Testis (tissue), 3 donors: ENCODE results near the gene SPTLC2. TPM values are rescaled to one million over a fixed set of nuclear protein-coding genes. Genes with fewer than 3 reads are reported as not detected.

Experiments used
- DNase-seq: peaks from one replicate; pipeline ENCODE4 v3.0.0-alpha.2; 2019
- H3K27ac ChIP-seq, 2 donors: fragments of 200-600 bp; sonication (generic); one replicate each; pipeline ENCODE4 v1.5.1; 2019
- H3K27me3 ChIP-seq: fragments of 200-600 bp; sonication (generic); one replicate; pipeline ENCODE4 v1.5.1; 2019
- H3K36me3 ChIP-seq: fragments of 200-600 bp; sonication (generic); one replicate; pipeline ENCODE4 v1.5.1; 2017; ENCODE audit warnings: low read depth; ENCODE audit errors: missing control alignments
- H3K4me1 ChIP-seq: fragments of 200-600 bp; sonication (generic); one replicate; pipeline ENCODE4 v1.5.1; 2019
- H3K4me3 ChIP-seq, 2 donors: fragments of 200-600 bp; sonication (generic); one replicate each; pipeline ENCODE4 v1.5.1; 2017 to 2019
- H3K9me3 ChIP-seq: fragments of 200-600 bp; sonication (generic); one replicate; pipeline ENCODE4 v1.5.1; 2017
- CTCF ChIP-seq, 3 experiments: fragments of 450-650 bp in 2 of 3; fragments of 200-600 bp in 1 of 3; sonication (generic) in 1 of 3; IDR thresholded peaks; one replicate each; pipeline ENCODE4 v1.5.1; 2016 to 2019; ENCODE audit warnings: antibody characterized with exemption in 3 of 3, mild to moderate bottlenecking in 2 of 3, moderate library complexity in 1 of 3
- POLR2A ChIP-seq: fragments of 450-650 bp; IDR thresholded peaks from one replicate; pipeline ENCODE4 v1.6.1; 2017; ENCODE audit warnings: antibody characterized with exemption, mild to moderate bottlenecking, moderate library complexity
- WGBS, 2 donors: methylation state at CpG; one replicate each; pipeline ENCODE4 v1.1.5; 2018; 5-methylcytosine and 5-hydroxymethylcytosine counted together
- intact Hi-C: fragments of 100-400 bp; cut with DNase I; formaldehyde crosslinking; loops from one replicate; pipeline ENCODE4 v1.15.1; 2023; ENCODE audit warnings: low total_unique reads
- polyA plus RNA-seq: library from polyadenylated mRNA; stranded (reverse); fragments of 350-450 nt; fragmentation: Illumina TruSeq; extraction: RNeasy Lipid Tissue Mini Kit (QIAGEN cat#74804); gene quantifications from one replicate; pipeline ENCODE4 v1.2.3, GENCODE V29; 2014; ENCODE audit warnings: low read depth, low replicate concordance; ENCODE audit not compliant: insufficient read depth
- total RNA-seq, 2 donors: library from RNA; depleted of rRNA; stranded (reverse); fragments of >200 nt; gene quantifications; one replicate each; pipeline ENCODE4 v1.2.3, GENCODE V29; 2016

SPTLC2 gene
- total and polyA plus RNA-seq, 3 donors from 2014 or later: 11.1 to 24.5 (median 21.5) TPM

GRCh38 chr14:77648520-77649200 is 32.2 kb upstream of the SPTLC2 start:
- 38 to 48% methylated on average over 2 of the region's 2 CpGs for WGBS, 2 donors
- intact Hi-C loops: no loop called here
- TF ChIP-seq CTCF (IDR thresholded peaks at IDR 0.05) (no peak), POLR2A (no peak)

GRCh38 chr14:77647853-77648252 is 31.4 kb upstream of the SPTLC2 start:
- TF ChIP-seq POLR2A: no peak
- TF ChIP-seq CTCF (IDR thresholded peaks at IDR 0.05): no peak
- intact Hi-C loops: no loop called here
- WGBS, 2 donors: 66 to 78% methylated on average over 2 of the region's 2 CpGs
- H3K4me1 ChIP-seq: no peaks in the 10 kb centered on the region
- H3K4me3 ChIP-seq: no peak overlapping the region
- H3K36me3 ChIP-seq: no peaks in the 10 kb centered on the region
- H3K27me3 ChIP-seq: no peaks in the 10 kb centered on the region
- no peaks in the 10 kb centered on the region for H3K9me3 ChIP-seq
- H3K27ac ChIP-seq: no peak overlapping the region
- no peak for DNase-seq

More at GRCh38 chr14:77648520-77649200, 32.2 kb upstream of the SPTLC2 start:
- no peaks in the 10 kb centered on the region for H3K4me1 ChIP-seq
- H3K27me3 ChIP-seq: no peaks in the 10 kb centered on the region
- H3K36me3 ChIP-seq: no peaks in the 10 kb centered on the region
- H3K4me3 ChIP-seq: no peak overlapping the region
- no peaks in the 10 kb centered on the region for H3K9me3 ChIP-seq
- no peak for DNase-seq
- no peak overlapping the region for H3K27ac ChIP-seq

GRCh38 chr14:77646907-77647306 is 30.5 kb upstream of the SPTLC2 start:
- H3K36me3 ChIP-seq: no peaks in the 10 kb centered on the region
- intact Hi-C loops: no loop called here
- 89 to 93% methylated on average over 4 of the region's 4 CpGs for WGBS, 2 donors
- no peak for DNase-seq
- H3K9me3 ChIP-seq: no peaks in the 10 kb centered on the region
- peaks cover 3% of the 10 kb centered on the region for H3K4me1 ChIP-seq
- H3K27me3 ChIP-seq: no peaks in the 10 kb centered on the region
- TF ChIP-seq POLR2A: no peak
- no peak for TF ChIP-seq CTCF (IDR thresholded peaks at IDR 0.05)
- no peak overlapping the region for H3K27ac ChIP-seq
- H3K4me3 ChIP-seq: no peak overlapping the region

DNA sequence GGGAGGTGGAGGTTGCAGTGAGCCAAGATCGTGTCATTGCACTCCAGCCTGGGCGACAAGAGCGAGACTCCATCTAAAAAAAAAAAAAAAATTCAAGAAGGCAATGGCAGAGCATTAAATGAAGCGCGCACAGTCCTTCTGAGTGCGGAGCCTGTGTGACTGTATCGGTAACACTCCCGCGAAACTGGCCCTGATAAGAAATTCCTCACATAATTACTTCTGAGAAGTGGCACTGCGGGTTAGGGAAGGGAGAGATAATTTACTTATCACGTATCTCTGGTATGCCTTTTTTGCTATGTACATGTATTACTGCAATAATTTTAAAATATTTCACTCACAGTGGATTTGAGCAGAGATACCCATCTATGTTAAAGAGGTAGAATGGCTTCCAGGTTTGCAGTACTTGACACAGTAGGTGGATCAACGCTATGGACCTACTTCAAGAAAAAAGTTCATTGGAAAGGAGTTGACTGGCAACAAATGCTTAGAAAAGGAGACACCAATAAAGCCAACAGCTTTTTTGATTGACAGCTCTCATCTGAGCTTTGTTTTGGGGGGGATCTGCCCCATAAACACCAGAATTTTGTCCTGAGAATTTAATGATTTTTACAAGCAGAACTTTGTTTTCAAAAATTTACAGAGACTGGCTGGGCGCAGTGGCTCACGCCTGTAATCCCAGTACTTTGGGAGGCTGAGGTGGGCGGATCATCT is 29.2 kb upstream of the SPTLC2 start:
- DNase-seq: peak; percentile 28
- Histone ChIP-seq H3K36me3 (no peaks in the 10 kb centered on the region), H3K9me3 (no peaks in the 10 kb centered on the region), H3K27ac (no peak overlapping the region), H3K27me3 (no peaks in the 10 kb centered on the region), H3K4me3 (no peak overlapping the region), H3K4me1 (peaks cover 10% of the 10 kb centered on the region)
- intact Hi-C loops: no loop called here
- TF ChIP-seq POLR2A: no peak
- WGBS, 2 donors: 72% methylated on average over 15 of the region's 15 CpGs

- Histone ChIP-seq H3K9me3 (no peaks in the 10 kb centered on the region), H3K4me1 (peaks cover 10% of the 10 kb centered on the region), H3K4me3 (peak overlapping the region; percentile 49 to 69), H3K36me3 (no peaks in the 10 kb centered on the region), H3K27ac (peak overlapping the region; percentile 79 to 91), H3K27me3 (no peaks in the 10 kb centered on the region)
- intact Hi-C loops: no loop called here
- TF ChIP-seq CTCF (IDR thresholded peaks at IDR 0.05) (no peak), POLR2A (no peak)
- no peak for DNase-seq
- 22 to 32% methylated on average over 7 of the region's 7 CpGs for WGBS, 2 donors
Measured at GRCh38 chr14:77642407-77642806, 26.0 kb upstream of the SPTLC2 start.
